ENCODE data around the gene HTR4.
"Not testable (repeated sequence)": the region's sequence is repeated elsewhere in the genome, so short reads cannot be mapped to it uniquely, and the experiment has no call there.

The HTR4 gene

GRCh38 chr5:148599187-148599586 lies 55.1 kb downstream of the HTR4 start:
- no peak for DNase-seq

GRCh38 chr5:148595697-148596096 lies 58.6 kb downstream of the HTR4 start:
- no peak for DNase-seq

GRCh38 chr5:148586796-148587195 lies 67.5 kb downstream of the HTR4 start:
- DNase-seq, result no peak

GRCh38 chr5:148585988-148586387 lies 68.3 kb downstream of the HTR4 start:
- no peak for DNase-seq

- no peak for DNase-seq
Measured at GRCh38 chr5:148584103-148584502, 70.2 kb downstream of the HTR4 start.

- DNase-seq, result no peak
Measured at GRCh38 chr5:148583421-148583965, 70.8 kb downstream of the HTR4 start.

GRCh38 chr5:148574167-148574566 lies 80.2 kb downstream of the HTR4 start:
- DNase-seq, result no peak

GRCh38 chr5:148573374-148573773 lies 81.0 kb downstream of the HTR4 start:
- no peak for DNase-seq

- no peak for DNase-seq
Measured at GRCh38 chr5:148569948-148570347, 84.4 kb downstream of the HTR4 start.

GRCh38 chr5:148565148-148565547 lies 89.2 kb downstream of the HTR4 start:
- DNase-seq, result no peak

GRCh38 chr5:148563021-148563420 lies 91.3 kb downstream of the HTR4 start:
- no peak for DNase-seq

- DNase-seq, result no peak
Measured at GRCh38 chr5:148561801-148562311, 92.5 kb downstream of the HTR4 start.

GRCh38 chr5:148559461-148559860 lies 94.9 kb downstream of the HTR4 start:
- no peak for DNase-seq

GRCh38 chr5:148558892-148559291 lies 95.4 kb downstream of the HTR4 start:
- no peak for DNase-seq

GRCh38 chr5:148556835-148557234 lies 97.5 kb downstream of the HTR4 start:
- no peak for DNase-seq

- no peak for DNase-seq
Measured at GRCh38 chr5:148554621-148555020, 99.7 kb downstream of the HTR4 start.

- no peak for DNase-seq
Measured at GRCh38 chr5:148543727-148544126, 110.6 kb downstream of the HTR4 start.

- DNase-seq, result no peak
Measured at GRCh38 chr5:148542812-148543211, 111.5 kb downstream of the HTR4 start.

- no peak for DNase-seq
Measured at GRCh38 chr5:148541054-148541835, 113.1 kb downstream of the HTR4 start.

GRCh38 chr5:148540647-148541046 lies 113.7 kb downstream of the HTR4 start:
- no peak for DNase-seq

- DNase-seq, result no peak
Measured at GRCh38 chr5:148539851-148540250, 114.5 kb downstream of the HTR4 start.

- no peak for DNase-seq
Measured at GRCh38 chr5:148535190-148535589, 119.1 kb downstream of the HTR4 start.

GRCh38 chr5:148532969-148533670 lies 121.2 kb downstream of the HTR4 start:
- no peak for DNase-seq

- DNase-seq, result not testable (repeated sequence)
Measured at GRCh38 chr5:148529450-148529849, 124.9 kb downstream of the HTR4 start.
